GM21723 (cell line): ENCODE measurements around the gene CHST8.

Source experiments
- ATAC-seq: cut with Tn5 transposase; IDR thresholded peaks from one replicate; pipeline ENCODE4 v1.9.1; 2021; ENCODE audit warnings: mild to moderate bottlenecking, moderate library complexity; ENCODE audit not compliant: unreplicated experiment

CHST8 gene

DNA sequence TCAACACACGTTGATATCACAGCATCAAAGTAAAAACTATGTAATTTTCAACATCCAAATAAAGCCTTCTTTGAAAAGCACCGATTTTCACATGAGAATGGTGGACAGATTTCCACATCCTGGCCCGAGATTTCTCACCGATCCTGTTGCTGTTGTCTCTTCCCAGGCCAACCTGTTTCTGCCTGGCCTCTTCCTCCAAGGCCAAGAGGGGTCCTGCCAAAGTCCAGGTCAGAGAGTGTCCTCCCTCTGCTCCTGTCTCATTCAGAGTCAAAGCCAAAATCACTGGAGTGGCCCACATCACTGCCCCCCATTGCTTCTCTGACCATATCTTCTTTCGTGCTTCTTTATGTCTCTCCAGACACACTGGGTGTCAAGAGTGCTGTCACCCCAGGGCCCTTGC is 49.5 kb downstream of the CHST8 start:
- no peak for ATAC-seq

DNA sequence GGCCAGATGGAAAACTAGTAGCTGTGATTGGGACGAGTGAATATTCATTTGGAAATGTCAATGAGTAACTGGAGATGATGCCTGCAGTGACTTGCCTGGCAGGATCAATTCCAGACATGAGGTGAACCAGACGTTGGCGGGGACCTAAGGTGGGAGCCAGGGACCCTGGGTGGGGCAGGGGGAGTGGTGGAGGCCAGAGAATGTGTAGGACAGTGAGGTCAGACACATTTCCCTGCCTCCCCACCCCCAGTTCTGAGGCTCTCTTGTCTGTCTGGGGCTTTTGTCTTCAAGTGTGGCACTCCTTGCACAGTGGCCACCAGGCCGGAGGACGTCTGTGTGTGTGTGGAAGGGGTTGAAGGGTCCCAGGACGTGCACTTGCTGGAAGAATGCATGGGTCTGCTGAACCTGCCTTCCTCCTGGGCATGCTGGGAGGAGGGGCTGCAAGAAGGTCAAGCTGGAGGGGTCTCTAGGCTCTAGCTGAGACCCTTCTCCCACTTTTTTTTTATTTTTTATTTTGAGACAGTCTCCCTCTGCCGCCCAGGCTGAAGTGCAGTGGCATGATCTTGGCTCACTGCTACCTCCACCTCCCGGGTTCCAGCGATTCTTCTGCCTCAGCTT is 51.6 kb downstream of the CHST8 start:
- no peak for ATAC-seq

DNA sequence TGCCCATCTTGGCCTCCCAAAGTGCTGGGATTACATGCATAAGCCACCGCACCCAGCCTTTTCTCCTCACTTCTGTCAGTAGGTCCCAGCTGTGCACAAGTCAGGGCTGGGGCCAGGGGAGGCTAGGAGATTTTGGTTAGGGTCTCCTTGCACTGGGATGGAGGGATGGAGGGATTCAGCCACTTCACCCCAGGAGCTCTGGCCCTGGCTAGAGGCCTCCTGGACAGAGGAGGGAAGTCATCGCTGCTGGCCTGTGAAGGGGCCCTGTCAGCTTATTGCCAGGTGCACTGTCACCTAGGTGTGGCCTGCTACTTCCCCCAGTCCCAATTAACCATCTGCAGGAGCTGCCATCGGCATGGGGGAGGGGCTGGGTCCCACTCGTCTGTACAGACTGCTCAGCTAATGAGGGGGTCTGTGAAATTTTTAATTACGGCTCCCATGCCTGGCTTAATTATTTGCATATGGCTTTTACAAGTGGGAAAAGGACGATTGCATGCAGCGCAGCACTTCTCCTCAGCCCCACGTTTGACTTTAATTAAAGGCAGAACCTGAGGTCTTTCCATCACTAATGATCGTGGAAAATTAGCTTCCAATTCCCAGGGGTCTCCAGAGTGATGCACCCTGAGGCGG is 52.4 kb downstream of the CHST8 start:
- ATAC-seq = no peak

- no peak for ATAC-seq
Observed at GRCh38 chr19:33674626-33675367, 53.0 kb downstream of the CHST8 start.

- ATAC-seq = no peak
Observed at GRCh38 chr19:33675501-33676124, 53.9 kb downstream of the CHST8 start.

GRCh38 chr19:33676999-33677665 is 55.4 kb downstream of the CHST8 start:
- ATAC-seq = no peak

DNA sequence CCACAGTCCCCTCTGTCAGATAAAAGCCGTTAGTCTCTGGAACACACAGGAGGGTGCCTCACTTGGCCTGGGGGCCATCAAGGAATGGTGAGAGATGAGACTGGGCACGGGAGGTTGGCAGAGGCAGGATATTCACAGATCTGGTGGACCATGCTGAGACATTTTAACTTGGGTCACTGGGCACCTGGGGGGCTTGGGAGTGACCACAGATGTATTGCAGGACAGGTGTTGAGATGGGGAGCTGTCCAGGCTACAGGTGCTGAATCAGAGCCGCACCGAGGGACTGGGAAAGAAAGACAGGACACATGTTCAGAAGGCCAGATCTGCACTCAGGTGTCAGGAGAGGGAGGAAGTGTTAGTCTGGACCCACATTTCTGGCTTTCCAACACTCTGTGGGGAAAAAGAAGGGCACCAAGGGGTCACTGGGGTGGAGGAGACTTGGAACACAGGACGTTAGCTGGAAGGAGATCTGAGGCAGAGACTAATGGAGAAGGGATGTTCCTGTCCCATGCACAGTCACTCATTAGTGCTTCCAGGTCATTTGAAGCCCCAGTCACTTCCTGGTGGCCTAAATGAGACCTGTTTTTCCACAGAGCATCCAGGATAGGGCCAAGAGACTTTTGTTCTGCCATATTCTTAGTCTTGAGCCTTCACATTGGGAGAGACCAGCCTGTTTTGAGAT is 56.1 kb downstream of the CHST8 start:
- ATAC-seq = no peak

GRCh38 chr19:33678796-33679585 is 57.2 kb downstream of the CHST8 start:
- no peak for ATAC-seq

DNA sequence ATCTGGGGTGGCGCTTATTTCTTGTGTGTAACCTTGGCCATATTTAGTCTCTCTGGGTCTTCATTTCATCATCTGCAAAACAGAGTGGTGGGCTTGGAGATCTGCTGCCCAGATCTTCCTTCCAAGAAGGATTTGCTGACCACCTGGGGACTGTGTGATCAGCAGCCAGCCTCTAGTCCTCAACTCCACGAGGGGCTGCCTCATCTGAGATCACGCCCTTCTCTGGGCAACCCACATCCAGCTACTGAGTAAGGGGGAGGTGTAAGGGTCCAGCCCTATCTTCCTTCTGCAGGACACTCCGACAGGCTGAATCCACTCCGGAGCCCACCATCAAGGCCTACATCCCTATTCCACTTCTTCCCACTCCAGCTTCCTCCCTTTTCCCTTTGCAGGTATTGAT is 57.9 kb downstream of the CHST8 start:
- ATAC-seq = no peak

- ATAC-seq = no peak
Observed at GRCh38 chr19:33681081-33681680, 59.4 kb downstream of the CHST8 start.

GRCh38 chr19:33683881-33684537 is 62.3 kb downstream of the CHST8 start:
- no peak for ATAC-seq

DNA sequence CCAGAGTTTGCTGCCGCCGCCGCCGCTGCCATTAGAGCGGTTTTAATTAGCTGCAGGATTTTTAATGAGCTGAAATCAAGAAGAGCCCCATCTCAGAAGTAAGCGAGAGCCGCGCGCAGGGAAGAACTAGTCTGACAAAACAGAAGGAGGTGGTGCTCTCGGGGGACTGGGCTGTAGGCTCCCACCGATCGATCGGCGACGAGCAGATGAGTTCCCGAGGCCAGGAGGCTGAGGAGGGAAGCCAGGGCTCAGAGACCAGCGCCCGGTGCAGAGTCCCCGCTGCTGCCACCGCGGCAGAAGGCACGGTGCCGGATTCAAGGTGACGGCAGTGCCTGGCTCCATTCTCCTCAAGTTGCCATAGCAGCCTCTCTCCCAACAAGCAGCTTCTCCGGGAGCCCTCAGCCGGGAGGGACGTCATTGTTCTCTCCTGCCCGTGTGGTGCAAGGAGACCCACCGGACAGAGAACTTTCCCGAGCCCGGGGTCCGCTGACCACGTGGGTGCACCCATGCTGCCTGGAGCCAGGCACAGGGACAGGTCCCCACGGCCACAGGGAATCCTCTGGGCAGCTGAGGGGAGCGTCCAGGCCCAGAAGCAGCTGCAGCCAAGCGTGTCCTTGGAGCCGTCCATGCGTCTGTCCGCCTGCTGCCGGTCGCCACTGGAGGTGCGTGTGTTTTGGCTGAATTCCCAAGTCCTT is 62.9 kb downstream of the CHST8 start:
- no peak for ATAC-seq

GRCh38 chr19:33685541-33685940 is 63.8 kb downstream of the CHST8 start:
- ATAC-seq = no peak

DNA sequence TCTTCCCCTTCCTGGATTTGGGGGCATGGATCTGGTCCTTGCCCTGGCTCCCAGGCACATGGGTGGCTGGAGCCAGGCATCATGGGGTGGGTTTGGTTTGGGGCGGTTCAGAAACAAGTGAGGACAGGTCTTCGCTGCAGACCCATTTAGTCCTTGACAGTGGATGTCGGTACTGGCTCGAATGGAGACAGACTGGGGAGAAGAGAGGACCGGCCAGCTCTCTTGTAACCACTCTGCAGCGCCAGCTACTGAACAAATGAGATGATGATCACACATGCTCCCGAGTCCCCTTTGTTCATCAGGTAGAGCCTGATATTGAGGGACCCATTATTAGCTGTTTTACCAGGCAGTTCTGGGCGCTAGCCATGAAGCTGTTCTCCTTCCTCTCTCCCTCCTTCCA is 64.5 kb downstream of the CHST8 start:
- no peak for ATAC-seq

DNA sequence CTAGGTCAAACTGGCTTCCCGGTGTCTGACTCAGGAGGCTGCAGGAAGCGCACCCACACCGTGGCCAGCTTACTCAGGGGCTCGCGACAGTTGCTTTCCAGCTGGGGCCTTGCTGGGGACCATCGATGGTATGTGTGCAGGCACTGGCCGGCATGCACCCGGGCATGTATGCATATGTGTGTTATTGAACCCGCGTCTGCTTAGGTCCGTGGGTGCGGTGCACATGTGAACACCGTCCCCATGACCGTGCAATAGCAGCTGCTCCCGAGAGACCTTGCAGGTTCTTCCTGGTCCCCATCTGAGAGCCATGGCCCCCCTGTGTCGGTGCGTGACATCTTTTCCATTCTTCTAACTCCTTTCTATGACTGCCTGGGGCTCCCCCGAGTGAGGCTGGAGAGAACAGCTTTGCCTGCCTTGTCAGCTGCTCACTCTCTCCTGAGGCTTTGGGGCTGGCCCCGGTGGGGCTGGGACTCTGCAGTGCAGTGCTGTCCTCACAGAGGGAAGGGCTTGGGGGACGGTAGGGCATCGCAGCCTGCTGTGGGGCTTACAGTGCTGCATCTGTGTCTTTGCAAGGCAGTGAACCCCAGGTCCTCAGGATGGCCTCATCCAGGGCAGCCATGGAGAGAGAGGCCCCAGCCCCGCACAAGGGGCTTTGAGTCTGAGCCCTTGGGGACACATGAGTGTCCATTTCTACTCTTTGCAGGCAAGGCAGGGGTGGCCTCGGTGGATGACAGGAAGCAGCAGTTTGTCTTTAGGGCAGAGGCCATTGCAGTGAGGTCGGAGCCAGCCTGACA is 65.1 kb downstream of the CHST8 start:
- ATAC-seq = no peak

DNA sequence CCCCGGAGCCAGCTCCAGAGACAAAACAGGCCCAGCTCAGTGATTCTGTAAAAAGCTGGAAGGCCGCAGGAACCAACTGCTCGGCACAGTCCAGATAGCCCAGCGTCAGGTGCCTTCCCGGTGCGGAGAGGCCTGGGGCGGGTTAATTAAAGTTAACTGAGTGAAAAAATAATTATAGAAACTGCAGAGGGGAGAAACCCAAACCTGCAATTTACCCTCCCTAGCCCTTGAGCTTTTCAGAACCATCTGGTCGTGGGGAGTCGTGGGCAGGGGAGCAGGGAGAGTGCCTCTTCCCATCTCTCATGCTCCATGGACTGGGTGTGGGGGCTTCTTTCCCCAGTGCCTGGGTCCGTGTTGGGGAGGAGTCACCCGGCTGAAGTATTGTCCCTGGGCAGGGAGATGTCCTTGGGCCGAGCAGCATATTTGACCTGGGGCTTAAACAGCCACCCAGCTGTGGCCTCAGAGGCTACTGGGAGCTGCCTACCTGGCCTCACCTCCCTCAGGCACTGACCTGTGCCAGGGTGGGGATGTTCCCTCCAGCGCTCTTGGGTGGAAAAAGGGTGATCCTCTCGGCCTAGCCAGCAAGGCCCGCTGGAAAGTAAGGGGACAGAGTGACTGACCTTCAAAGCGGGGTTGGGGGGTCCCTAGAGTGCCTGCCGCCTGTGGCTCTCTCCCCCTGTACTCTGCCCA is 65.9 kb downstream of the CHST8 start:
- ATAC-seq = no peak
